ENCODE measurements around the gene ATP2A1. TPM values are rescaled to one million over a fixed set of nuclear protein-coding genes. Genes with fewer than 3 reads are reported as not detected.

Gene ATP2A1
- total and polyA plus RNA-seq, 2 of the 13 experiments (the other 11 are each of a cell fraction or from before 2014, with no cell fraction given), result 3.2 to 12.5 TPM

DNA sequence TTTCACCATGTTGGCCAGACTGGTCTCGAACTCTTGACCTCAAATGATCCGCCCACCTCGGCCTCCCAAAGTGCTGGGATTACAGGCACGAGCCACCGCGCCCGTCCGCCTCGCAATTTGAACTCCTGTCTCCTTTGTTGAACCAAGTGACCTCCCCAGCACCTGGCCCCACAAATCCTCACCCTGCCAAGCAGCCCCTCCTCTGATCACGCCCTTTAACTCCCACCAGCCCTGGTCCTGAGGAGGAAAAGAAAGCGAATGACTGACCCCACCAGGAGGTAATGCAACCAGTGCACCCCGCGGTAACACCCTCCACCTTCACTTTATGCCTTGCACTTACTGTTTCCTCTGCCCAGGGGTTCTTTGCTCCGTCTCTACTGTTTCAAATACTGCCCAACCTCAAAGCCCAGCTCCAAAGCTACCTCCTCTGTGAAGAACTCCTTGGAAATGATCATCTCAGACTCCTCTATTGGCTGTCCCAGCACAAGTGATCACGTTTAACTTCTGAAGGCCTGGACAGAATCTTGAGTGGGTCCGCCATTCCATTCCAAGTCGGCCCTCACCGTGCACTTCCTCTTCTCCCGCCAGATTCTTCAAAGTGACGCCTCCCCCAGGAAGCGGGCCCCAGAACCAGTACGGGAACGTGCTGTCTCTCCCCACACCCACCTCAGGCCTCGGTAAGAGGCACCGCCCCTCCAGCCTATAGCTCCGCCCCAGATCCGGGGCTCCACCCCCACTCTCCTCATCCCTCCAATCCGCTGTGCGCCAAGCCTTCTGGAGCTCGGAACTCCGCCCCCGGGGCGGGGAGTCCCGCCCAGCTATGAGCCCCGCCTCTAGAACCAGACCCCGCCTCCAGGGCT, 57.9 kb downstream of the ATP2A1 start (continued):
- TF ChIP-seq ZNF383 (CRISPR knock-in tag; IDR thresholded peaks at IDR 0.05; ENCODE audit: borderline replicate concordance) (no peak), ETV6 (CRISPR knock-in tag; conservative IDR thresholded peaks at IDR 0.05) (no peak; the same call in 1 of the 2 replicates), SSRP1 (CRISPR knock-in tag; IDR thresholded peaks at IDR 0.05) (no peak), MTF2 (CRISPR knock-in tag; IDR thresholded peaks at IDR 0.05; ENCODE audit: borderline replicate concordance) (no peak), GTF2F1 (IDR thresholded peaks at IDR 0.05; ENCODE audit: low read length) (no peak), ZNF766 (CRISPR knock-in tag; IDR thresholded peaks at IDR 0.05; ENCODE audit: borderline replicate concordance) (no peak), SYNCRIP (IDR thresholded peaks at IDR 0.05; ENCODE audit: insufficient read depth, low read depth, low read length) (no peak), U2AF2 (IDR thresholded peaks at IDR 0.05; ENCODE audit: low read depth, low read length) (no peak), ZSCAN31 (CRISPR knock-in tag; IDR thresholded peaks at IDR 0.05; ENCODE audit: low read depth) (no peak)
- TF ChIP-seq, protein P1, sequence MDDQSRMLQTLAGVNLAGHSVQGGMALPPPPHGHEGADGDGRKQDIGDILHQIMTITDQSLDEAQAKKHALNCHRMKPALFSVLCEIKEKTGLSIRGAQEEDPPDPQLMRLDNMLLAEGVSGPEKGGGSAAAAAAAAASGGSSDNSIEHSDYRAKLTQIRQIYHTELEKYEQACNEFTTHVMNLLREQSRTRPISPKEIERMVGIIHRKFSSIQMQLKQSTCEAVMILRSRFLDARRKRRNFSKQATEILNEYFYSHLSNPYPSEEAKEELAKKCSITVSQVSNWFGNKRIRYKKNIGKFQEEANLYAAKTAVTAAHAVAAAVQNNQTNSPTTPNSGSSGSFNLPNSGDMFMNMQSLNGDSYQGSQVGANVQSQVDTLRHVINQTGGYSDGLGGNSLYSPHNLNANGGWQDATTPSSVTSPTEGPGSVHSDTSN (CRISPR knock-in tag; IDR thresholded peaks at IDR 0.05; ENCODE audit: borderline replicate concordance), result no peak

DNA sequence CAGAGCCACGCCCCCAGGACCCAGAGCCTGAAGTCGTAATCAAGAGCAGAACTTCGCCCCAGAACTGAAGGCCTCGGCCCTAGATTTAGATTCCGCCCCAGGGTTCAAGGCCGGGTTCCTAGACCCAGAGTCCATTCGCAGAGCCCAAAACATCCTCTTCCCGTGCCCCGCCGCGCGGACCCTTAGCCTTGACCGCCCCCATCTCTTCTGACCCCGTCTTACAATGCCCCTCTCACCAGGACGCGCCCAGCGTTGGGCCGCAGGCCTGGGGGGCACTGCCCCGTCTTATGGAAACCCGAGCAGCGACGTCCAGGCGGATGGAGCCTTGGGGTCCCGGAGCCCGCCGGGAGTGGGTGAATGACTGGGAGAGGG, 58.5 kb downstream of the ATP2A1 start:
- intact Hi-C loops (cut with micrococcal nuclease; ENCODE audit: unreplicated experiment) (loop anchor here (2.0 to 5.0 kb wide), 2 partner anchors 14 to 114 kb away; partner anchors contain the start of gene ATXN2L), in situ Hi-C loops (cut with HindIII; ENCODE audit: extremely low pct_ligation_motif_present, low pct_unique_long_range_greater_than_20kb) (loop anchor here (5.0 kb wide), 1 partner anchor 69 kb away; no protein-coding TSS in a partner anchor)
- WGBS (ENCODE audit: low lambda C conversion rate), result 62% methylated on average over 26 of the region's 26 CpGs
- FAIRE-seq (no peak), ATAC-seq (no peak; the same call in 1 of the 3 replicates), DNase-seq (ENCODE audit: low spot score) (no peak)
- Histone ChIP-seq H3K27me3 (ENCODE audit: control insufficient read depth in 1 of 2, insufficient read depth in 2 of 2, low read length in 2 of 2) (no peaks in the 10 kb centered on the region), H2AFZ (ENCODE audit: low read length) (no peak overlapping the region), H3K27ac (ENCODE audit: extremely low read length, insufficient read depth, low read length) (no peak overlapping the region), H3K9me3 (ENCODE audit: low read length) (no peaks in the 10 kb centered on the region), H3K4me1 (ENCODE audit: insufficient read depth, low read length) (peaks cover 57% of the 10 kb centered on the region), H3K36me3 (replicated peaks in 1 of 2; ENCODE audit: control insufficient read depth in 1 of 2, insufficient read depth in 2 of 2, low read length in 2 of 2) (no peaks in the 10 kb centered on the region), H4K20me1 (ENCODE audit: insufficient read depth, low read length) (no peaks in the 10 kb centered on the region), H3K9ac (ENCODE audit: insufficient read depth, low read depth, low read length) (no peak overlapping the region), H3K4me2 (ENCODE audit: low read depth, low read length) (peak overlapping the region; percentile 59), H3K79me2 (ENCODE audit: insufficient read depth, low read length) (no peaks in the 10 kb centered on the region), H3K4me3 (replicated peaks in 1 of 3; ENCODE audit: insufficient read depth in 1 of 3, low read depth in 2 of 3, low read length in 3 of 3) (peak overlapping the region in 1 of 3 experiments; percentile 69; a peak in 1 of 6 replicates)
- ChIA-PET POLR2A (interaction anchor here (0.9 to 4.9 kb wide), 17 partner anchors 8 to 742 kb away, joined by 3 to 60 read pairs (median 6); partner anchors contain the start of genes ATXN2L, NFATC2IP, QPRT and RABEP2), CTCF (ENCODE audit: low intra/inter-chr PET ratio, low total read pairs) (interaction anchor here (1.7 kb wide), 1 partner anchor 9 kb away, joined by 7 read pairs; no protein-coding TSS in a partner anchor)
- BruUV-seq (replicated peaks), result no TSS peak
- TF ChIP-seq ZNF782 (CRISPR knock-in tag; IDR thresholded peaks at IDR 0.05; ENCODE audit: borderline replicate concordance) (peak; percentile 52; the same call in 1 of the 2 replicates), SRF (IDR thresholded peaks at IDR 0.05; ENCODE audit: low read depth, low read length) (no peak), KDM4B (CRISPR knock-in tag; IDR thresholded peaks at IDR 0.05) (no peak), ZNF383 (CRISPR knock-in tag; IDR thresholded peaks at IDR 0.05; ENCODE audit: borderline replicate concordance) (no peak), ZNF10 (CRISPR knock-in tag; IDR thresholded peaks at IDR 0.05; ENCODE audit: borderline replicate concordance, low read depth) (no peak), TARDBP (CRISPR knock-in tag; IDR thresholded peaks at IDR 0.05) (no peak), IRX3 (CRISPR knock-in tag; IDR thresholded peaks at IDR 0.05; ENCODE audit: borderline replicate concordance, low read depth) (no peak), ZNF788 (CRISPR knock-in tag; IDR thresholded peaks at IDR 0.05; ENCODE audit: borderline replicate concordance) (no peak; the same call in 1 of the 2 replicates), ZNF546 (CRISPR knock-in tag; conservative IDR thresholded peaks at IDR 0.05) (no peak)
- TF ChIP-seq, protein P2, sequence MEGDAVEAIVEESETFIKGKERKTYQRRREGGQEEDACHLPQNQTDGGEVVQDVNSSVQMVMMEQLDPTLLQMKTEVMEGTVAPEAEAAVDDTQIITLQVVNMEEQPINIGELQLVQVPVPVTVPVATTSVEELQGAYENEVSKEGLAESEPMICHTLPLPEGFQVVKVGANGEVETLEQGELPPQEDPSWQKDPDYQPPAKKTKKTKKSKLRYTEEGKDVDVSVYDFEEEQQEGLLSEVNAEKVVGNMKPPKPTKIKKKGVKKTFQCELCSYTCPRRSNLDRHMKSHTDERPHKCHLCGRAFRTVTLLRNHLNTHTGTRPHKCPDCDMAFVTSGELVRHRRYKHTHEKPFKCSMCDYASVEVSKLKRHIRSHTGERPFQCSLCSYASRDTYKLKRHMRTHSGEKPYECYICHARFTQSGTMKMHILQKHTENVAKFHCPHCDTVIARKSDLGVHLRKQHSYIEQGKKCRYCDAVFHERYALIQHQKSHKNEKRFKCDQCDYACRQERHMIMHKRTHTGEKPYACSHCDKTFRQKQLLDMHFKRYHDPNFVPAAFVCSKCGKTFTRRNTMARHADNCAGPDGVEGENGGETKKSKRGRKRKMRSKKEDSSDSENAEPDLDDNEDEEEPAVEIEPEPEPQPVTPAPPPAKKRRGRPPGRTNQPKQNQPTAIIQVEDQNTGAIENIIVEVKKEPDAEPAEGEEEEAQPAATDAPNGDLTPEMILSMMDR (CRISPR knock-in tag; IDR thresholded peaks at IDR 0.05), result no peak

All from HepG2 (cell line).